Measurements from ENCODE around the gene ADRM1. TPM values are rescaled to one million over a fixed set of nuclear protein-coding genes. Genes with fewer than 3 reads are reported as not detected.

The ADRM1 gene
- polyA plus RNA-seq, 1 experiment = 58.5 TPM

DNA sequence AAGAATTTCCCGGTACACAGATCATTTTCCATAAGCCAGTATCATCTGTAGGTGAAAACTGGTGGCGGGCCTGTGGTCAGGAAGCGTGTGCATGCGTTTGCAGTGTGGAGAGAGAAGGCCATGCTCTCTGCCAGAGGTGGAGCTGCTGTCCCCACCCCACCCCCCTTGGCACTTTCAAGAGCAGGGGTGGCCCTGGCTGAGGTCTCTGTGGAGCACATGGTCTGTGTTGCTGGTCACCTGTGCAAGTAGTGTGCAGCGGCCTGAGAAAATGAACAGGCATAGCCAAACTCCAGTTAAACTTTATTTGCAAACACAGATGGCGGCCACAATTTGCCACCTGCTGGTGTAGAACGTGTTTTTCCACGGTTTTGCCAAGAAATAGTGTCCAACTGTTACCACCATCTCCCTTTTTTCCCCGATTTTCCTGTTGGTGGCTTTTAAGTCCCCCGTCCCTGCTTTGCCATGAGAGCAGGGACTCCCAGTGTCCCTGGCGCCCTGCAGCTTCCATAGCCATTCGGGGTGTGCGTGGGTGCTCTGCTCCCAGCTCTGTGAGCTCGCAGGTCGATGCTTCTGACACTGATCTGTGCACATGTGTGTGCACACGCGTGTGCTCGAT, 2.5 kb downstream of the ADRM1 start:
- CTCF ChIA-PET = interaction anchor here (4.9 kb wide), 1 partner anchor 78 kb away, joined by 19 read pairs; no protein-coding TSS in a partner anchor
- no peak for DNase-seq (ENCODE audit: low read depth, low spot score)
- H3K9me3 ChIP-seq (ENCODE audit: control insufficient read depth, insufficient read depth, low read length) = no peaks in the 10 kb centered on the region; the same call in 1 of the 2 replicates
- TF ChIP-seq, protein P1, sequence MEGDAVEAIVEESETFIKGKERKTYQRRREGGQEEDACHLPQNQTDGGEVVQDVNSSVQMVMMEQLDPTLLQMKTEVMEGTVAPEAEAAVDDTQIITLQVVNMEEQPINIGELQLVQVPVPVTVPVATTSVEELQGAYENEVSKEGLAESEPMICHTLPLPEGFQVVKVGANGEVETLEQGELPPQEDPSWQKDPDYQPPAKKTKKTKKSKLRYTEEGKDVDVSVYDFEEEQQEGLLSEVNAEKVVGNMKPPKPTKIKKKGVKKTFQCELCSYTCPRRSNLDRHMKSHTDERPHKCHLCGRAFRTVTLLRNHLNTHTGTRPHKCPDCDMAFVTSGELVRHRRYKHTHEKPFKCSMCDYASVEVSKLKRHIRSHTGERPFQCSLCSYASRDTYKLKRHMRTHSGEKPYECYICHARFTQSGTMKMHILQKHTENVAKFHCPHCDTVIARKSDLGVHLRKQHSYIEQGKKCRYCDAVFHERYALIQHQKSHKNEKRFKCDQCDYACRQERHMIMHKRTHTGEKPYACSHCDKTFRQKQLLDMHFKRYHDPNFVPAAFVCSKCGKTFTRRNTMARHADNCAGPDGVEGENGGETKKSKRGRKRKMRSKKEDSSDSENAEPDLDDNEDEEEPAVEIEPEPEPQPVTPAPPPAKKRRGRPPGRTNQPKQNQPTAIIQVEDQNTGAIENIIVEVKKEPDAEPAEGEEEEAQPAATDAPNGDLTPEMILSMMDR (IDR thresholded peaks at IDR 0.05; ENCODE audit: low read depth, low read length) = no peak
- no peak overlapping the region for H3K27ac ChIP-seq (ENCODE audit: low read depth, low read length)
- H3K27me3 ChIP-seq (ENCODE audit: control insufficient read depth, insufficient read depth, low read length) = no peaks in the 10 kb centered on the region
- peak overlapping the region; percentile 86 for H3K4me3 ChIP-seq (ENCODE audit: low read depth, low read length)
- POLR2A ChIA-PET = no interaction called here

DNA sequence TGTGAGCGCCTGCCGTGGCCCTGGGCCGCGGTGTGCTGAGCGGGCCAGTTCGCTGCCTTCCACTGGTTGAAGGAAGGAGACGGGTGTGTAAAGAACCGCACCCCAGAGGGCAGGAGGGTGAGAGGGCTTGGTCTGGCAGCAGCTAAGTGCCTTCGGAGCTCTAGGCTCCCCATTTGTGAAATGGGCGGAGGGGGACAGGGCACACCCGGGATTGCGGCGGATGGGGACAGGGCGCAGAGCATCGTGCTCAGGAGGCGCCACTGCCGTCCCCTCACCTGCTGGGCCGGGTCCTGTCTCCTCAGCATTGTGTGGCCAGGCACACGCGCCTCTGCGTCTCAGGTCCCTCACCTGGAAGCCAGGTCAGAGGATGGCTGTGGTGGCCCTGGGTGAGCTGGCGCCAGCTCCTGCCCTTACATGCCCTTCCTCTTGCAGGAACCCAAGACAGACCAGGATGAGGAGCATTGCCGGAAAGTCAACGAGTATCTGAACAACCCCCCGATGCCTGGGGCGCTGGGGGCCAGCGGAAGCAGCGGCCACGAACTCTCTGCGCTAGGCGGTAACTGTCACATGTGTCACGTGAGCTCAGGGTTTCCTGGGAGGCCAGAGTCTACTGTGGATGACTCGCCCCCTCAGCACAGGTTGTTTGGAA, 3.1 kb downstream of the ADRM1 start:
- Histone ChIP-seq H3K27ac (ENCODE audit: low read depth, low read length) (no peak overlapping the region), H3K27me3 (ENCODE audit: control insufficient read depth, insufficient read depth, low read length) (no peaks in the 10 kb centered on the region), H3K4me3 (ENCODE audit: low read depth, low read length) (no peak overlapping the region), H3K9me3 (ENCODE audit: control insufficient read depth, insufficient read depth, low read length) (no peaks in the 10 kb centered on the region; the same call in 1 of the 2 replicates)
- TF ChIP-seq, protein P1 (IDR thresholded peaks at IDR 0.05; ENCODE audit: low read depth, low read length) = no peak
- ChIA-PET POLR2A (interaction anchor here (0.9 kb wide), 1 partner anchor 70 kb away, joined by 3 read pairs; no protein-coding TSS in a partner anchor), CTCF (interaction anchor here (4.9 kb wide), 1 partner anchor 77 kb away, joined by 19 read pairs; no protein-coding TSS in a partner anchor)
- DNase-seq (ENCODE audit: low read depth, low spot score) = no peak

DNA sequence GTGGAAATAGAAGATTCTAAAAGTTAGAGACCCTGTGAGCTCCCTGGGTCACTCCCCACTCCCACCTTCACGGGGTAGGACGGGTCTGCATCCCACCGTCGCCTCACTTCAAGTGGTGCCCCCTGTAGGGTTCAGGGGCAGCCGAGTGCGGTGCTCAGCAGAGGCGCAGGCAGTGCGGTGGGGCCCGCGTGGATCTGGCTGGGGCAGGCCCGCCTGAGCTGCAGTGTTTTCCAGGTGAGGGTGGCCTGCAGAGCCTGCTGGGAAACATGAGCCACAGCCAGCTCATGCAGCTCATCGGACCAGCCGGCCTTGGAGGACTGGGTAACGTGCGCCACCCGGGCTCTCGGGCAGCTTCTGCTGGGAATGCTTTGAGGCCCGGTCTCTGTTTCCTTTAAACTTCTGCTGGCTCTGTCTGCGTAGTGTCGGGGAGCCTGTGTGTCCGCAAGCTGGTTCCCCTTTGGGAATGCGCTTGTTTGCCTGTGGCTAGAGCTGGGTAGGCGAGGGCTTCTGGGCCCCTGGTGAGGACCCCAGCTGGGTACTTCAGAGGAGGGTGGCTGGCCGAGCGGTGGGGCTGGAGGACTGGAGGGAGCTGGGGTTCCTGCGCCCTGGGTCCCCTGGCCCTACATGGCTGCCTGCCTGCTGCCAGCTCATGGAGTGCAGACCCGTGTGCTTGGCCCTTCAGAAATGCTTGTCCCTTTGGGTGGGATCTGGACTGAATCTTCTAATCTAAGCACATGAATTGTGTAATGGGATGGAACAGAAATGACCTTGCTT, 3.8 kb downstream of the ADRM1 start:
- Histone ChIP-seq H3K4me3 (ENCODE audit: low read depth, low read length) (no peak overlapping the region), H3K9me3 (ENCODE audit: control insufficient read depth, insufficient read depth, low read length) (no peaks in the 10 kb centered on the region; the same call in 1 of the 2 replicates), H3K27ac (ENCODE audit: low read depth, low read length) (no peak overlapping the region), H3K27me3 (ENCODE audit: control insufficient read depth, insufficient read depth, low read length) (no peaks in the 10 kb centered on the region)
- TF ChIP-seq, protein P1 (IDR thresholded peaks at IDR 0.05; ENCODE audit: low read depth, low read length) = no peak
- POLR2A ChIA-PET = interaction anchor here (0.9 kb wide), 1 partner anchor 69 kb away, joined by 3 read pairs; no protein-coding TSS in a partner anchor
- CTCF ChIA-PET = interaction anchor here (1.8 to 4.9 kb wide), 2 partner anchors 69 to 76 kb away, joined by 8 to 19 read pairs; no protein-coding TSS in a partner anchor
- no peak for DNase-seq (ENCODE audit: low read depth, low spot score)

DNA sequence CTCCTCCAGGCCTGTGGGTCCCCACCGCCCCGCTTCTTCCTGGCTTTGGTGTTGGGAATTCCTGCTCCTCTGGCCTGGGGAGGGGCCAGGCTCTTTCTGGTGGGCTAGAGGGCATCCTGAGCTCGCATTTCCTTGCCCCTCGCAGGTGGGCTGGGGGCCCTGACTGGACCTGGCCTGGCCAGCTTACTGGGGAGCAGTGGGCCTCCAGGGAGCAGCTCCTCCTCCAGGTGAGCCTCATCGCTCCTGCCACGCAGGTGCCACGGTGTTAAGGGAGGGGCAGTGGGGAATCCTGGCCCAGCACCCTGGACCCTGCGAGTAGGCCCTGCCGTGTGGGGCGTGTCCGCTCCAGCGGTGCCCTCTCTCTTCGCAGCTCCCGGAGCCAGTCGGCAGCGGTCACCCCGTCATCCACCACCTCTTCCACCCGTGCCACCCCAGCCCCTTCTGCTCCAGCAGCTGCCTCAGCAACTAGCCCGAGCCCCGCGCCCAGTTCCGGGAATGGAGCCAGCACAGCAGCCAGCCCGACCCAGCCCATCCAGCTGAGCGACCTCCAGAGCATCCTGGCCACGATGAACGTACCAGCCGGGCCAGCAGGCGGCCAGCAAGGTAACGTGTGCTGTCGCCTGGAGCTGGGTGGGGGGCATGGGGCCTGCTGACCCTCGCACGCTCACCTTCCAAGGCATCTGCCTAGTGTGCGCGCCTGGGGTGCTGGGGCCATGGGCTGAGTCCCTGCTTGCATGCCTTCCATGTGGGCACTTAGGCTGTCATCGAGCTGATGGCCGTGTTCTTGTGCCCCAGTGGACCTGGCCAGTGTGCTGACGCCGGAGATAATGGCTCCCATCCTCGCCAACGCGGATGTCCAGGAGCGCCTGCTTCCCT, 4.7 kb downstream of the ADRM1 start:
- ChIA-PET CTCF (interaction anchor here (1.8 to 4.9 kb wide), 2 partner anchors 68 to 75 kb away, joined by 8 to 19 read pairs; no protein-coding TSS in a partner anchor), POLR2A (no interaction called here)
- TF ChIP-seq, protein P1 (IDR thresholded peaks at IDR 0.05; ENCODE audit: low read depth, low read length) = no peak
- no peak for DNase-seq (ENCODE audit: low read depth, low spot score)
- no peaks in the 10 kb centered on the region; the same call in 1 of the 2 replicates for H3K9me3 ChIP-seq (ENCODE audit: control insufficient read depth, insufficient read depth, low read length)
- H3K4me3 ChIP-seq (ENCODE audit: low read depth, low read length) = no peak overlapping the region
- no peak overlapping the region for H3K27ac ChIP-seq (ENCODE audit: low read depth, low read length)
- no peaks in the 10 kb centered on the region for H3K27me3 ChIP-seq (ENCODE audit: control insufficient read depth, insufficient read depth, low read length)

Measured in AG04450 (cell line).